HL-60 (cell line): Measurements from ENCODE around the gene CNIH2.

ENCODE experiments used
- DNase-seq, 2 experiments: peaks; one replicate each; pipeline ENCODE4 v3.0.0-alpha.2; 2010 to 2020; ENCODE audit warnings: low read depth in 1 of 2, low spot score in 1 of 2
- H3K27ac ChIP-seq: fragments of 250-450 bp; sonication (Bioruptor Pico); replicated peaks from 2 replicates; pipeline ENCODE4 v1.5.1; 2020; ENCODE audit warnings: mild to moderate bottlenecking, moderate library complexity
- H3K27me3 ChIP-seq: fragments of 250-450 bp; sonication (Bioruptor Pico); 2 replicates; pipeline ENCODE4 v1.5.1; 2021; ENCODE audit warnings: mild to moderate bottlenecking, moderate library complexity; ENCODE audit not compliant: insufficient read depth, poor library complexity, severe bottlenecking
- H3K4me3 ChIP-seq: replicated peaks from 2 replicates; pipeline ENCODE4 v1.5.1; 2011; ENCODE audit warnings: mild to moderate bottlenecking, control low read depth, low read length; ENCODE audit not compliant: insufficient read depth
- GABPA ChIP-seq: IDR thresholded peaks from 2 replicates; pipeline ENCODE4 v1.6.1; 2012; ENCODE audit warnings: low read depth
- POLR2AphosphoS5 ChIP-seq: IDR thresholded peaks from 2 replicates; pipeline ENCODE4 v1.6.1; 2012; ENCODE audit warnings: low read depth
- SPI1 ChIP-seq: IDR thresholded peaks from 2 replicates; pipeline ENCODE4 v1.6.1; 2012; ENCODE audit warnings: low read depth, mild to moderate bottlenecking, borderline replicate concordance
- long read RNA-seq: library from polyadenylated mRNA; unstranded; transcript quantifications from one replicate; pipeline ENCODE4 v2.0.0, GENCODE V29; 2020
- TF ChIP-seq, protein P1 (sequence below): IDR thresholded peaks from 2 replicates; pipeline ENCODE4 v1.6.1; 2012; ENCODE audit warnings: low read depth; ENCODE audit not compliant: insufficient replicate concordance
- TF ChIP-seq, protein P2 (sequence below): IDR thresholded peaks from one replicate; pipeline ENCODE4 v1.5.1; 2011; ENCODE audit warnings: low read length, control low read depth, inconsistent platforms; ENCODE audit not compliant: insufficient read depth

The CNIH2 gene
- long read RNA-seq: 0 reads

DNA sequence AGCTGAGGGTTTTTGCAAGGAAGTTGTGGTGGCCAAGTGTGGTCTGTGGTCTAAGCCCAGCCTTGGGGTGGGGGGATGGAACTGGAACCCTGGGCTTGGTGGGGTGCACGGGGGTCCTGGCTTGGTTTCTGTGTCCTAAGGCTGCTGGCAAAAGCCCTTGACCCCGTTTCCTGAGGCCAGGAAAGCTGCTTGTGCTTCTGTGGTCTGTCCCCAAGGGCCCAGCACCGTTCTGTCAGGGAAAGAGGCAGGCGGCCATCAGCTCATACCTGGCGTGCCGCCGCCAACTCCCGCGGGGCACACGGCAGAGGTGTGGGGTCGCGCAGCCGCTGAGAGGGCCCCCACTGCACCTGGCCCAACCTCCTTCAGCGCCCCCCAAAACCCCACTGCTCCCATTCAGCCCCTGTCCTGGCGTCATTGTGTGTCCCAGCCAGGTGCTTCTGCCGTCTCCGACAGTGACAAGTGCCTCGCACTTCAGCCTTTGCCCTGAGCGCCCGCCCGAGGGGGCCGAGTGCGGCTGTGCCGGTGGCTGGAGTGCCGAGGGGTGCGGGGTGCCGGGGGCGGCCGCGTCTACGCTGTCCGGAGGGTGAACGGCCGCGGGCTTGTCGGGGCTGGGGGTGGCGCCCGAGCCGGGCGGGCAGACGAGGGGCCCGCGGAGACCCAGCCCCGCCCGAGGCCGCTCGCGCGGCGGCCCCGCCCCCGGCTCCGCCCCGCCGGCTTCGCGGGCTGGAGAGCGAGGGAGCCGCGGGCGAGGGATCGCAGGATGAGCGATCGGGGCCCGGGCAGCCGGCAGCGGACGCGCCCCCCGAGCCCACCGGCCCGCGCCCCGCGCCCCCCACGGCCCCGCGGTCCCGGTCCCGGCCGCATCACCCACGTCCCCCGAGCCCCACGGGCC lies at the start of gene CNIH2:
Gene CNIH2 (plus strand): TSS at position 705 of the 892 bp plus-strand sequence. CDS start 282 bp downstream, outside the sequence.
- no peak within 1 kb of the TSS for H3K27ac ChIP-seq
- H3K4me3 ChIP-seq: no peak within 1 kb of the TSS; the same call in 1 of the 2 replicates
- no peaks in the 10 kb centered on the region for H3K27me3 ChIP-seq
- TF ChIP-seq POLR2AphosphoS5 (no peak), GABPA (no peak), SPI1 (no peak)
- TF ChIP-seq, protein P1, sequence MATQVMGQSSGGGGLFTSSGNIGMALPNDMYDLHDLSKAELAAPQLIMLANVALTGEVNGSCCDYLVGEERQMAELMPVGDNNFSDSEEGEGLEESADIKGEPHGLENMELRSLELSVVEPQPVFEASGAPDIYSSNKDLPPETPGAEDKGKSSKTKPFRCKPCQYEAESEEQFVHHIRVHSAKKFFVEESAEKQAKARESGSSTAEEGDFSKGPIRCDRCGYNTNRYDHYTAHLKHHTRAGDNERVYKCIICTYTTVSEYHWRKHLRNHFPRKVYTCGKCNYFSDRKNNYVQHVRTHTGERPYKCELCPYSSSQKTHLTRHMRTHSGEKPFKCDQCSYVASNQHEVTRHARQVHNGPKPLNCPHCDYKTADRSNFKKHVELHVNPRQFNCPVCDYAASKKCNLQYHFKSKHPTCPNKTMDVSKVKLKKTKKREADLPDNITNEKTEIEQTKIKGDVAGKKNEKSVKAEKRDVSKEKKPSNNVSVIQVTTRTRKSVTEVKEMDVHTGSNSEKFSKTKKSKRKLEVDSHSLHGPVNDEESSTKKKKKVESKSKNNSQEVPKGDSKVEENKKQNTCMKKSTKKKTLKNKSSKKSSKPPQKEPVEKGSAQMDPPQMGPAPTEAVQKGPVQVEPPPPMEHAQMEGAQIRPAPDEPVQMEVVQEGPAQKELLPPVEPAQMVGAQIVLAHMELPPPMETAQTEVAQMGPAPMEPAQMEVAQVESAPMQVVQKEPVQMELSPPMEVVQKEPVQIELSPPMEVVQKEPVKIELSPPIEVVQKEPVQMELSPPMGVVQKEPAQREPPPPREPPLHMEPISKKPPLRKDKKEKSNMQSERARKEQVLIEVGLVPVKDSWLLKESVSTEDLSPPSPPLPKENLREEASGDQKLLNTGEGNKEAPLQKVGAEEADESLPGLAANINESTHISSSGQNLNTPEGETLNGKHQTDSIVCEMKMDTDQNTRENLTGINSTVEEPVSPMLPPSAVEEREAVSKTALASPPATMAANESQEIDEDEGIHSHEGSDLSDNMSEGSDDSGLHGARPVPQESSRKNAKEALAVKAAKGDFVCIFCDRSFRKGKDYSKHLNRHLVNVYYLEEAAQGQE: no peak
- TF ChIP-seq, protein P2, sequence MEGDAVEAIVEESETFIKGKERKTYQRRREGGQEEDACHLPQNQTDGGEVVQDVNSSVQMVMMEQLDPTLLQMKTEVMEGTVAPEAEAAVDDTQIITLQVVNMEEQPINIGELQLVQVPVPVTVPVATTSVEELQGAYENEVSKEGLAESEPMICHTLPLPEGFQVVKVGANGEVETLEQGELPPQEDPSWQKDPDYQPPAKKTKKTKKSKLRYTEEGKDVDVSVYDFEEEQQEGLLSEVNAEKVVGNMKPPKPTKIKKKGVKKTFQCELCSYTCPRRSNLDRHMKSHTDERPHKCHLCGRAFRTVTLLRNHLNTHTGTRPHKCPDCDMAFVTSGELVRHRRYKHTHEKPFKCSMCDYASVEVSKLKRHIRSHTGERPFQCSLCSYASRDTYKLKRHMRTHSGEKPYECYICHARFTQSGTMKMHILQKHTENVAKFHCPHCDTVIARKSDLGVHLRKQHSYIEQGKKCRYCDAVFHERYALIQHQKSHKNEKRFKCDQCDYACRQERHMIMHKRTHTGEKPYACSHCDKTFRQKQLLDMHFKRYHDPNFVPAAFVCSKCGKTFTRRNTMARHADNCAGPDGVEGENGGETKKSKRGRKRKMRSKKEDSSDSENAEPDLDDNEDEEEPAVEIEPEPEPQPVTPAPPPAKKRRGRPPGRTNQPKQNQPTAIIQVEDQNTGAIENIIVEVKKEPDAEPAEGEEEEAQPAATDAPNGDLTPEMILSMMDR: no peak
- peak in 1 of 2 experiments; percentile 25 for DNase-seq

DNA sequence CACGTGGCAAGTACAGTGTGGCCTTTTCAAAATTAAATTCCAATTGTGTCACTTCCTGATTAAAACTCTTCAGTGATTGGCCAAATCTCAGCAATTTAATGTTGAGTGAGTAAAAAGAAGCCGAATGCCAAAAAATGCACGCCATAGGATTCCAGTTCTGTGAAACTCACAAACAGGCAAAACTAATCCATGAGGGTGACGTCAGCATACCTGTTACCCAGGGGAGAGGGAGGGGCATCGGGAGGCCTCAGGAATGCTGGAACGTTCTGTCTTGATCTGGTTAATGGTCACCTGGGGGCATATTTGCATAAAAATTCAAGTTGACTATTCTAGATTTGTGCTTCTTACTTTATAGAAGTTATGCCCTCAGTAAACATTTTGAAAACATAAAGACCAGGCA lies 49.5 kb upstream of the CNIH2 start:
- DNase-seq: no peak
- no peak overlapping the region for H3K4me3 ChIP-seq
- H3K27ac ChIP-seq: no peak overlapping the region
- H3K27me3 ChIP-seq: no peaks in the 10 kb centered on the region
- TF ChIP-seq, protein P1: no peak
- TF ChIP-seq, protein P2: no peak
- TF ChIP-seq SPI1: no peak
- TF ChIP-seq POLR2AphosphoS5: no peak
- no peak for TF ChIP-seq GABPA

DNA sequence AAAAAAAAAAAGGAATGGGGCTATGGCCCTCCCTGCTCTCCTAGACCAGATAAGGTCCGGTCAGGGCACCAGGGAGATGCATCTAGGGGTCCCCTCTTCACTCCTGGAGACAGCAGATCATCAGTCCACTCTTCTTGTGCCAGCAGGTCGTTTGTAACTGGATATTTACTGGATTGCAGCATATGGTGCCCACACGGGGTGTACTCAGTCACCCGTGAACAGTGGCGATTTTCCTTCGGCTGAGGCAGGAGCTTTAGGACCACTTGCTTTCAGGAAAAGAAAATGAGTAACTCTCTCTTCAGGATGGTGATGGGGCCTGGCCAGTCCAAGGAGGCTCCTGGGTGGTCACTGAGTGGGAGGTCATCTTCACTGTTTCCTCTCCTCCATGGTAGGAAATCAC lies 47.8 kb upstream of the CNIH2 start:
- TF ChIP-seq SPI1 (no peak), GABPA (no peak), POLR2AphosphoS5 (no peak)
- TF ChIP-seq, protein P1: no peak
- TF ChIP-seq, protein P2: no peak
- no peak overlapping the region for H3K4me3 ChIP-seq
- no peak overlapping the region for H3K27ac ChIP-seq
- no peaks in the 10 kb centered on the region for H3K27me3 ChIP-seq
- DNase-seq: no peak
